Right lobe of liver (tissue), 4 donors: ENCODE measurements around the gene SIRT2.

Experiments
- POLR2A ChIP-seq: fragments of 450-650 bp; IDR thresholded peaks from one replicate; pipeline ENCODE4 v1.6.1; 2017; ENCODE audit warnings: antibody characterized with exemption, mild to moderate bottlenecking
- TF ChIP-seq, protein P1 (sequence below), 4 donors: fragments of 200-600 bp in 3 of 4; fragments of 450-650 bp in 1 of 4; IDR thresholded peaks; one replicate each; pipeline versions ENCODE4 v1.5.1 to v1.8.0; 2016 to 2022; ENCODE audit warnings: antibody characterized with exemption in 4 of 4, mild to moderate bottlenecking in 2 of 4
- donor health status: DM: no; HTN: no; CAD: no.
- donor health status: DM: no; HTN: no; CAD: no.
- donor health status: DM: no; HTN: yes; CAD: no.

- TF ChIP-seq, protein P1, sequence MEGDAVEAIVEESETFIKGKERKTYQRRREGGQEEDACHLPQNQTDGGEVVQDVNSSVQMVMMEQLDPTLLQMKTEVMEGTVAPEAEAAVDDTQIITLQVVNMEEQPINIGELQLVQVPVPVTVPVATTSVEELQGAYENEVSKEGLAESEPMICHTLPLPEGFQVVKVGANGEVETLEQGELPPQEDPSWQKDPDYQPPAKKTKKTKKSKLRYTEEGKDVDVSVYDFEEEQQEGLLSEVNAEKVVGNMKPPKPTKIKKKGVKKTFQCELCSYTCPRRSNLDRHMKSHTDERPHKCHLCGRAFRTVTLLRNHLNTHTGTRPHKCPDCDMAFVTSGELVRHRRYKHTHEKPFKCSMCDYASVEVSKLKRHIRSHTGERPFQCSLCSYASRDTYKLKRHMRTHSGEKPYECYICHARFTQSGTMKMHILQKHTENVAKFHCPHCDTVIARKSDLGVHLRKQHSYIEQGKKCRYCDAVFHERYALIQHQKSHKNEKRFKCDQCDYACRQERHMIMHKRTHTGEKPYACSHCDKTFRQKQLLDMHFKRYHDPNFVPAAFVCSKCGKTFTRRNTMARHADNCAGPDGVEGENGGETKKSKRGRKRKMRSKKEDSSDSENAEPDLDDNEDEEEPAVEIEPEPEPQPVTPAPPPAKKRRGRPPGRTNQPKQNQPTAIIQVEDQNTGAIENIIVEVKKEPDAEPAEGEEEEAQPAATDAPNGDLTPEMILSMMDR (IDR thresholded peaks at IDR 0.05) = no peak
- TF ChIP-seq POLR2A = no peak
Measured at GRCh38 chr19:38904581-38905539, 5.4 kb upstream of the SIRT2 start.
